IgD-negative memory B cell (primary cell): ENCODE data around the gene CDK6. TPM values are rescaled to one million over a fixed set of nuclear protein-coding genes. Genes with fewer than 3 reads are reported as not detected.
"Not testable (repeated sequence)": the region's sequence is repeated elsewhere in the genome, so short reads cannot be mapped to it uniquely, and the experiment has no call there.

Experiments
- H3K27ac Mint-ChIP-seq, 3 donors: one replicate each; pipeline ENCODE4 v1.8.0; 2020 to 2022; ENCODE audit warnings: mild to moderate bottlenecking in 3 of 3, mixed read lengths in 3 of 3, moderate library complexity in 1 of 3
- H3K27me3 Mint-ChIP-seq: one replicate; pipeline ENCODE4 v1.8.0; 2021; ENCODE audit warnings: mixed read lengths
- H3K36me3 Mint-ChIP-seq: one replicate; pipeline ENCODE4 v1.8.0; 2020; ENCODE audit warnings: mild to moderate bottlenecking, mixed read lengths
- H3K4me1 Mint-ChIP-seq, 3 donors: one replicate each; pipeline ENCODE4 v1.8.0; 2020 to 2022; ENCODE audit warnings: mixed read lengths in 3 of 3, mild to moderate bottlenecking in 1 of 3
- H3K4me3 Mint-ChIP-seq, 4 donors: one replicate each; pipeline ENCODE4 v1.8.0; 2020 to 2022; ENCODE audit warnings: mild to moderate bottlenecking in 4 of 4, mixed read lengths in 4 of 4, moderate library complexity in 3 of 4
- H3K9me3 Mint-ChIP-seq, 3 donors: one replicate each; pipeline ENCODE4 v1.8.0; 2020 to 2021; ENCODE audit warnings: mixed read lengths in 3 of 3, mild to moderate bottlenecking in 1 of 3
- polyA plus RNA-seq: library from polyadenylated mRNA; unstranded; fragments of 300-500 nt; fragmentation: Illumina TruSeq; gene quantifications from one replicate; pipeline ENCODE4 v1.2.3, GENCODE V29; 2021

CDK6 gene
- 7.9 TPM for polyA plus RNA-seq

DNA sequence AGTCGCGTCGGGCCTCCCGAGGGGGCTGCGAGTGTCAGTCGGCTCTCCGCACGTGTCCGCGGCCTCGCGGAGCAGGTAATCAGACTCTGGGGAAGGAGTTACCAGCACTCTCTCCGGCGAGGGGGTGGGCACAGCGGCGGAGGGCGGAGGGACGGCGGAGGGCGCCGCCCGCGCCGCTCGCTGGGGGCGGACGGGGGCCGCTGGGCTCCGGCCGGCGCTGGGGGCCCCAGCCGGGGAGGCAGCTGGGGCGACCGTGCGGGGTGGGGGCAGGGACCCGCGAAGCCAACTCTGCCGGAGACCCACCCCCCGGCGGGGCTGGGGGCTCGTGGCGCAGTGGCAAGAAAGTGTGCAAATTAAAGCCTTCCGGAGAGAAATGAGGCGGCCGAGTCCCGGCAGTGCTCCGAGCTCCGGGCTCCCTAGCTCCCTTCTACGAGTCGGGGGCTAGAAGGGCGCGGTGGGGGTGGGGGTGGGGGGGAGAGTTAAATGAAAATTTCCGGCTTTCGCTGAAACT is at the start of gene CDK6:
TSS of gene CDK6 (minus strand) at position 85 of the 511 bp plus-strand sequence. CDS start 3,250 bp downstream, outside the sequence.
- Mint-ChIP-seq H3K27ac (peak within 1 kb of the TSS; percentile 72 to 99 (median 74)), H3K4me3 (peak within 1 kb of the TSS; percentile 88 to 99 (median 98)), H3K4me1 (peaks cover 15 to 22% (median 21%) of the 10 kb centered on the region in 3 donors), H3K9me3 (no peaks in the 10 kb centered on the region), H3K36me3 (no peaks in the 10 kb centered on the region), H3K27me3 (peaks cover 4% of the 10 kb centered on the region)

DNA sequence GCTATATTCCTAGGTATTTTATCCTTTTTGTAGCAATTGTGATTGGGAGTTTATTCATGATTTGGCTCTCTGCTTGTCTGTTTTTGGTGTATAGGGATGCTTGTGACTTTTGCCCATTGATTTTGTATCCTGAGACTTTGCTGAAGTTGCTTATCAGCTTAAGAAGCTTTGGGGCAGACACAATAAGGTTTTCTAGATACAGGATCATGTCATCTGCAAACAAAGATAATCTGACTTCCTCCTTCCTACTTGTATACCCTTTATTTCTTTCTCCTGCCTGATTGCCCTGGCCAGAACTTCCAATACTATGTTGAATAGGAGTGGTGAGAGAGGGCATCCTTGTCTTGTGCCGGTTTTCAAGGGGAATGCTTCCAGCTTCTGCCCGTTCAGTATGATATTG is 49.7 kb upstream of the CDK6 start:
- not testable (repeated sequence) for H3K4me3 Mint-ChIP-seq, H3K27ac Mint-ChIP-seq

DNA sequence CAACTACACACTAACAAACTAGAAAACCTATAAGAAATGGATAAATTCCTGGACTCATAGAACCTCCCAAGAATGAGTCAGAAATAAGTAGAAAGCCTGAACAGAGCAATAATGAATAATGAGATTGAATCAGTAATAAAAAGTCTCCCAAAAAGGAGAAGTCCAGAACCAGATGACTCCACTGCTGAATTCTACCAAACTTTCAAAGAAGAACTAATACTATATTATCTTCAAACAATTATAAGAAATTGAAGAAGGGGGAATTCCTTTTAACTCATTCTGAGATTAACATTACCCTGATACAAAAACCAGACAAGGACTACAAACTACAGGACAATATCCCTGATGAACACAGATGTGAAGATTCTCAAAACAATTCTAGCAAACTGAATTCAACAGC is 47.8 kb upstream of the CDK6 start:
- H3K36me3 Mint-ChIP-seq = peaks cover 4% of the 10 kb centered on the region
- peak overlapping the region in 1 of 4 donors; percentile 6 for H3K4me3 Mint-ChIP-seq
- no peak overlapping the region for H3K27ac Mint-ChIP-seq
- no peaks in the 10 kb centered on the region for H3K4me1 Mint-ChIP-seq
- H3K9me3 Mint-ChIP-seq = peaks cover 0 to 30% (median 22%) of the 10 kb centered on the region in 3 donors
- no peaks in the 10 kb centered on the region for H3K27me3 Mint-ChIP-seq

More for the DNA sequence above, 49.7 kb upstream of the CDK6 start:
- not testable (repeated sequence) for H3K36me3 Mint-ChIP-seq, H3K27me3 Mint-ChIP-seq, H3K4me1 Mint-ChIP-seq
- peaks cover 0 to 30% (median 22%) of the 10 kb centered on the region in 3 donors for H3K9me3 Mint-ChIP-seq

DNA sequence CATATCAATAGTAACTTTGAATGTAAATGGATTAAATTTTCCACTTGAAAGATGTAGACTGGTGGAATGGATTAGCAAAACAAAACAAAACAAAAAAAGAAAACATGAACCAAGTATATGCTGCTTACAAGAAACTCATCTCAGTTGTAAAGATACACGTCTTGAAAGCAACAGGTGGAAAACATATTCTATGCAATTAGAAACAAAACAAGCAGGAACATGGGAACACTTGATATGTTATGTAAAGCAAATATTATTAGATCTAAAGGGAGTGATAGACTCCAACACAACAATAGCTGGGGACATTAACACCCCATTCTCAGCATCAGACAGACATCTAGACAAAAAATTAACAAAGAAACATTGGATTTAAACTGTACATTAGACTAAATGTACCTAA is 46.4 kb upstream of the CDK6 start:
- Mint-ChIP-seq H3K27ac (no peak overlapping the region), H3K27me3 (no peaks in the 10 kb centered on the region), H3K36me3 (peaks cover 4% of the 10 kb centered on the region), H3K9me3 (peaks cover 0 to 26% (median 18%) of the 10 kb centered on the region in 3 donors), H3K4me1 (no peaks in the 10 kb centered on the region), H3K4me3 (no peak overlapping the region)

DNA sequence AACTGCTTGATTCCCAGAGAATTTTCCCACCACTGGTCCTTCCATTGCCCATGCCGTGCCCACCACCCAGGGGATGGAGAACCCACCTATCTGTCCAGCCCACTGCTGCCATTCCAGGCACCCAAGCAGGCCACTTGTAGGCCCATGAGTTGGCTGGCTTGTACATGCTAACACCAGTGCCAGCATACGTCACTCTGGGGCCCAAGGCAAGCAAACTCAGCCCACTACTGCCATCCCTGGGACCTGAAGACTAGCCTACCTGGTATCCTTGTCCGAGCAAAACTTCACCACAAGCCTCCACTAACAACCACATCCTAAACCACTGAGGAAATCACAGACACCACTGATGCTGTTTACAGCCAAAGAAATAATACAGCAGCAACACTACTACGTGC is 44.7 kb upstream of the CDK6 start:
- Mint-ChIP-seq H3K4me1 (no peaks in the 10 kb centered on the region), H3K27me3 (no peaks in the 10 kb centered on the region), H3K9me3 (peaks cover 0 to 20% (median 16%) of the 10 kb centered on the region in 3 donors), H3K4me3 (no peak overlapping the region), H3K36me3 (peaks cover 4% of the 10 kb centered on the region), H3K27ac (no peak overlapping the region)

DNA sequence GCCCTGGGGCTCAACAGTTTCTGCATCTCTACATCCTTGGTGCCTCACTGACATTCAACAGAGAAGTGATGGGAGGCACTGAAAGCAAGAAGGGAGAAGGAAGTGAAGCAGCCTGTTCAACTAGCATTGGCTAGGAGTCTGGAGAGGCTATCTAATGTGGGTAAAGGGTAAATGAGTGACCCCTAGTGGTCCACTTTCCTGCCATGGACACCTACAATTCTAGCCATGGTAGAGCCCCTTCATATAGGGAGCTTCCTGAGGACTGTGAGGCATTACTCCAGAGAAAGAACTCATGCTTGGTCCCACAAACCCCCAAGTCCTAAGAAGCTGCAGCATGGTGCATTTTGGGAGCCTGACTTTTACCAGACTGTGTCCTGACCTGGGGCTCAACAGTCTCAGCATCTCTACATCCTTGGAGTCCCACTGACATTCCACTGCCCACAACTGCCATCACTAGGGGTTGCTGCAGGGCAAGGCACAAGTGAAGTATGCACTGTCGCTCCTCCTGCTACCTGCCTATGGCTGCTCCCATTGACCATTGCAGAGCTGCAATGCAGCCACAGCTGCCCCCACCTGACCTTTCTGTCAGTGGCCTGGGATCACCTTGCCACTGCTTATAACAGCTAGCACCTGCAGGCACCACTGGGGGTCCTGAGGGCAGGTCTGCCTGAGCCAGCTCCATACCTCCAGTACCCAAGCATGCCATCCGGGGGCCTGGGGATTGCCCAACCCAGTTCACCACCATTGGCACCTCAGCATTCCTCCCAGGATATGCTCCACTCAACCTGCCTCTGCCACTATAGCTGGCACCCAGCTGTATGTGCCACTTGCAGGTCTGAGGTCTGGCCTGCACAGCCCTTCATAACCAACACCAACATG is 44.1 kb upstream of the CDK6 start:
- no peak overlapping the region for H3K4me3 Mint-ChIP-seq
- no peak overlapping the region for H3K27ac Mint-ChIP-seq
- no peaks in the 10 kb centered on the region for H3K27me3 Mint-ChIP-seq
- H3K36me3 Mint-ChIP-seq = peaks cover 2% of the 10 kb centered on the region
- peaks cover 0 to 20% (median 16%) of the 10 kb centered on the region in 3 donors for H3K9me3 Mint-ChIP-seq
- H3K4me1 Mint-ChIP-seq = no peaks in the 10 kb centered on the region

DNA sequence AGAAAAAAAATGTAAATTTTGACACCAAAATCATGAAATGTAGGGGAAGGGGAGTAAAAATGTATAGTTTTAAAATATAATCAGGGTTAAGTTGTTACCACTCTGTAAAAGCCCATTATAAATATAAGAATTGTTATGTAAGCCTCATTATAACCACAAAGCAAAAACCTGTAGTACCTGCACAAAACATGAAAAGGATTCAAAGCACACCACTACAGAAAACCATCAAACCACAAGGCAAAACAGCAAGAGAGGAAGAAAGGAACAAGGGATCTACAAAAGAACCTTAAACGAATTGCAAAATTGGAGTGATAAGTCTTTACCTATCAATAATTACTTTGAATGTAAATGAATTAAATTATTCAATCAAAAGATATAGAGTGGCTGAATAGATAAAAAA is 41.0 kb upstream of the CDK6 start:
- H3K9me3 Mint-ChIP-seq = peaks cover 0 to 12% (median 10%) of the 10 kb centered on the region in 3 donors
- no peaks in the 10 kb centered on the region for H3K27me3 Mint-ChIP-seq
- no peaks in the 10 kb centered on the region for H3K36me3 Mint-ChIP-seq
- H3K4me3 Mint-ChIP-seq = no peak overlapping the region
- H3K27ac Mint-ChIP-seq = no peak overlapping the region
- no peaks in the 10 kb centered on the region for H3K4me1 Mint-ChIP-seq

DNA sequence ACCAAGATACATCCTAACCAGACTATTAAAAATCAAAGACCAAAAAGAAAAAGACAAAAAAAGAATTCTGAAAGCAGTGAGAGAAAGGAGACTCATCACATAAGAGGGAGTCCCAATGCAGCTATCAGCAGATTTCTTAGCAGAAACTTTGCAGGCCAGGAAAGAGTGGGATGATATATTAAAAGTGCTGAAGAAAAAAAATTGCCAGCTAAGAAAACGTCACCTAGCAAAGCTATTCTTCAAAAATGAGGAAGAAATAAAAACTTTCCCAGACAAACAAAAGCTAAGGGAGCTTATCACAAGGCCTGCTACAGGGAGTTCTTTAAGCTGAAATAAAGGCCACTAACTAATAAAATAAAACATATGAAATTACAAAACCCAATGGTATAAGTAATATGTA is 40.5 kb upstream of the CDK6 start:
- no peaks in the 10 kb centered on the region for H3K27me3 Mint-ChIP-seq

DNA sequence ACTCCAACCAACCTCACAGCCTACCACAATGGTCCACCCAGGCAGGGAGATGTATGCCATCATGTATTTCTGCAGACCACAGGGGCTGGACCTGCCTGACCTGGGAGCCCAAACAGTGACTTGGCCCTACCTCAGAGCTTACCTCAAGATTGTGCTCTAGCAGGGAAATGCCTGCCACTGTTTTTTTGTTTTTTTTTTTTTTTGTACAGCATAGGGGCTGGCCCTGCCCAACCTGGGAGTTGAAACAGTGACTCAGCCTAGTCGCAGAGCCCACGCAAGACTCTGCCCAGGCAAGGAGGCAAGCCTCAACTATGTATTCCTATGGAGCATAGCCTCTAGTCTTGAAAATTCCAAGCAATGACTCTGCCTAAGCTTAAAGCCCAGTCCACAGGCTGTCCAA is 39.3 kb upstream of the CDK6 start:
- Mint-ChIP-seq H3K27me3 (no peaks in the 10 kb centered on the region), H3K36me3 (no peaks in the 10 kb centered on the region), H3K27ac (no peak overlapping the region), H3K4me1 (no peaks in the 10 kb centered on the region), H3K9me3 (no peaks in the 10 kb centered on the region), H3K4me3 (no peak overlapping the region)

More for the DNA sequence above, 40.5 kb upstream of the CDK6 start:
- no peak overlapping the region for H3K27ac Mint-ChIP-seq
- peaks cover 0 to 6% (median 6%) of the 10 kb centered on the region in 3 donors for H3K9me3 Mint-ChIP-seq
- no peak overlapping the region for H3K4me3 Mint-ChIP-seq
- H3K36me3 Mint-ChIP-seq = no peaks in the 10 kb centered on the region
- no peaks in the 10 kb centered on the region for H3K4me1 Mint-ChIP-seq

DNA sequence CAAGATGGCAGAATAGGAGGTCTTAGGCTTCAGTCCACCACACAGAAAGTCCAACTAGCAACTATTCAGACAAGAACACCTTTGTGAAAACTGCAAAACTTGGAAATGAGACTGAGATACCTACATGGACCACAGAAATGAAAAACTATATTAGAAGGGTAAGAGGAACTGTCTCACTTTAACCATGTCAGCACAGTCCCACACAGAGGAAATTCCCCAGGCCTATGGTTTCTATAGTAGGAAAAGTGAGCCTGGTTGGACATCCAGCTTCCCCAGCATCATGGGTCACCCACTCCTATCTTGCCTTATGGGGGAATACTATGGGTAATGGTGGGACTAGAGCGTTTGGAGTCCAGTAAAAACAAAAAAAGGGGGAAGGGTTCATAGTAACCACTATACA is 38.8 kb upstream of the CDK6 start:
- Mint-ChIP-seq H3K4me1 (no peaks in the 10 kb centered on the region), H3K27me3 (no peaks in the 10 kb centered on the region), H3K36me3 (peaks cover 2% of the 10 kb centered on the region), H3K27ac (no peak overlapping the region), H3K4me3 (no peak overlapping the region), H3K9me3 (peaks cover 0 to 2% (median 0%) of the 10 kb centered on the region in 3 donors)

DNA sequence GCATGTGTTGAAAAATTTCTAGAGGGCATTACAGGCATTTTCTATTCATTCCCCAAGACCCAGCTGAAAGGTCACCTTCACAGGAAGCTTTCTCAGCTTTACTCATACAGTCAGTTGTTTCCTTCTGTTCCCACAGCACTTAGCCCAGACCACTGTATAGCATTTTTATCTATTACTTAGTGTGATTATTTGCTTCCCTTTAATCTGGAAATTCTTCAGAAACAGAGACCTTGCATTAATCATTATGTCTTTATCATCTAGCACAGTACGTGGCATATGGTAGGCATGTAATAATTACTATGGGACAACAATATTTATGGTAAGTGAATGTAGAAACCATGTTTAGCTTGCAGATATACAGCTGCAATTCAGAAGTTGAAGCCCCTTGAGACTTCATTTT is 38.2 kb upstream of the CDK6 start:
- Mint-ChIP-seq H3K27me3 (no peaks in the 10 kb centered on the region), H3K4me3 (no peak overlapping the region), H3K36me3 (peaks cover 2% of the 10 kb centered on the region), H3K27ac (no peak overlapping the region), H3K9me3 (peaks cover 0 to 3% (median 2%) of the 10 kb centered on the region in 3 donors), H3K4me1 (no peaks in the 10 kb centered on the region)

DNA sequence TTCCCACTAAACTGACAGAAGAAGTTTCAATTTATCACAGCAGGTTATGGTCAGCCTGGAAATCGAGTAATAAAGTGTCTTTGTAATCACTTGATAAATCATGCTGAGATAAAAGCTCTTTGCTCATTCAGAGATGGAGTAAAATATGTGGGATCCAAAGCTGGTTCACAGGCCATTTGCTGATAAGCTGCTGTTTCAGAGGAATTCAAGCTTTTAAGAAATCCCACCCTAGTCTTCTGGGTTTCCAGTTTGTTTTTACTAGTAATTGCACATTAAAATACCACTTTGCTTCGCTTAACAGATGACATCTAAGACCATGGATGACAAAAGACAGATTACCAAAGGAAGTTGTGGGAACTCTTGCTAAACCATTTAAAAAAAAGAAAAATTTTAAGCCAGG is 37.4 kb upstream of the CDK6 start:
- peaks cover 0 to 10% (median 2%) of the 10 kb centered on the region in 3 donors for H3K9me3 Mint-ChIP-seq
- no peak overlapping the region for H3K27ac Mint-ChIP-seq
- no peaks in the 10 kb centered on the region for H3K4me1 Mint-ChIP-seq
- no peak overlapping the region for H3K4me3 Mint-ChIP-seq
- H3K27me3 Mint-ChIP-seq = no peaks in the 10 kb centered on the region
- peaks cover 2% of the 10 kb centered on the region for H3K36me3 Mint-ChIP-seq

DNA sequence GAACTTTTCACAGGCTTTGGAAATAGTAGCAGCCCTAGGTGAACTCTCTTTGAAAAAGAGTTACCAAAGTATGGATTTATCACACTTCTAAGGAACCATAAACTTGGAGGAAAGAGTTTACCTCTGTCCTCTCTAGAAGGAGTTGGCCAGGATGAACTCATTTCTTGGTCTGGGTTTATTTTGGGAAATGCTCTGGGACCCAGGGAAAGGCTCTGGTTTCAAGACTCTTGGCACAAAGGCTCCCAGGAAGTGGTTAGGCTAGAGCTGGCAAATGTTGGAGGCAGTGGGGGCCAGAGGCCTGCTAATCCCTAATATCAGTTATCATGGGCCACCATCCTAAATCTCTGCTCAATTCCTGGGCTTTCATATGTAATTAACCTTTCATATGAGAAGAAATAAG is 36.3 kb upstream of the CDK6 start:
- H3K4me3 Mint-ChIP-seq = no peak overlapping the region
- H3K36me3 Mint-ChIP-seq = peaks cover 2% of the 10 kb centered on the region

DNA sequence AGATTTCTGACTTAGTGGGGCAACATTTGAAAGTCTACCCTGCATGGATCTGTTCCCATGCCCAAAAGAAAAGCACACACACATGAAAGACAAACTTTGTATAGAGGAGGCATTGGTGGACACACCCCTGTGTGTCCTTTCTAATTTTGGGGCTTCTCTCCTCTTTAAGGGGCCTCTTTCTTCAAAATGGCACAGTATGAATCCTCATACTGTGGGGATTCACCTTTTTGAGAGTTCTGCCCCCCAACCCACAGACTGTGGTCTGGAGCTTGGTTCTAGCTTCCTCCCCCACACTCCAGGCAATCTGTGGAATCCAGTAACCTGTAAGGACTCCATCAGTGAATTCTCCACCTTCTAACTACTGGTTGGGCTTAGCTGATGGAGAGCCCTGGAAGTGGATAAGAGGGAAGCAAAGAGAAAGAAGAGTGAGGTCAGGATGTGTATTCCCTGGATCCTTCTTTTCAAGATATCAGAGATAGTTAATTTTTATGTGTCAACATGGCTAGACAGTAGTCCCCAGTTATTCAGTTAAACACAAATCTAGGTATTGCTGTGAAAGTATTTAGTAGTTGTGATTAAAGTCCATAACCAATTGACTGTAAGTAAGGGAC is 32.4 kb upstream of the CDK6 start:
- peak overlapping the region in 1 of 3 donors; percentile 58 for H3K27ac Mint-ChIP-seq
- H3K4me1 Mint-ChIP-seq = no peaks in the 10 kb centered on the region
- H3K4me3 Mint-ChIP-seq = no peak overlapping the region
- no peaks in the 10 kb centered on the region for H3K27me3 Mint-ChIP-seq
- peaks cover 2% of the 10 kb centered on the region for H3K36me3 Mint-ChIP-seq
- peaks cover 0 to 17% (median 2%) of the 10 kb centered on the region in 3 donors for H3K9me3 Mint-ChIP-seq

More for the DNA sequence above, 36.3 kb upstream of the CDK6 start:
- H3K27me3 Mint-ChIP-seq = no peaks in the 10 kb centered on the region
- H3K27ac Mint-ChIP-seq = no peak overlapping the region
- no peaks in the 10 kb centered on the region for H3K4me1 Mint-ChIP-seq
- H3K9me3 Mint-ChIP-seq = peaks cover 0 to 17% (median 2%) of the 10 kb centered on the region in 3 donors

DNA sequence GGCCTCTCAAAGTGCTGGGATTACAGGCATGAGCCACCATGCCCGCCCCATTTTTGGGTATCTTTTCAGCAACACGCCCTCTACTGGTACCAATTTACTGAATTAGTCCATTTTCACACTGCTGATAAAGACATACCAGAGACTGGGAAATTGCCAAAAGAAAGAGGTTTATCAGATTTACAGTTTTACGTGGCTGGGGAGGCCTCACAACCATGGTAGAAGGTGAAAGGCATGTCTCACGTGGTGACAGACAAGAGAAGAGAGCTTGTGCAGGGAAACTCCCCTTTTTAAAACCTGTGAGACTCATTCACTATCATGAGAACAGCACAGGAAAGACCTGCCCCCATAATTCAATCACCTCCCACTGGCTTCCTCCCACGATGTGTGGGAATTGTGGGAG is 27.8 kb upstream of the CDK6 start:
- not testable (repeated sequence) for H3K27me3 Mint-ChIP-seq, H3K36me3 Mint-ChIP-seq, H3K4me1 Mint-ChIP-seq
- peaks cover 0 to 10% (median 6%) of the 10 kb centered on the region in 3 donors for H3K9me3 Mint-ChIP-seq
- peak overlapping the region in 1 of 4 donors; percentile 19 for H3K4me3 Mint-ChIP-seq
- H3K27ac Mint-ChIP-seq = peak overlapping the region in 1 of 3 donors; percentile 28
